HG02588 (cell line): ENCODE data around the gene NISCH.

Source experiments
- ATAC-seq: cut with Tn5 transposase; IDR thresholded peaks from one replicate; pipeline ENCODE4 v1.9.1; 2021; ENCODE audit warnings: mild to moderate bottlenecking, moderate library complexity; ENCODE audit not compliant: unreplicated experiment

Gene NISCH

DNA sequence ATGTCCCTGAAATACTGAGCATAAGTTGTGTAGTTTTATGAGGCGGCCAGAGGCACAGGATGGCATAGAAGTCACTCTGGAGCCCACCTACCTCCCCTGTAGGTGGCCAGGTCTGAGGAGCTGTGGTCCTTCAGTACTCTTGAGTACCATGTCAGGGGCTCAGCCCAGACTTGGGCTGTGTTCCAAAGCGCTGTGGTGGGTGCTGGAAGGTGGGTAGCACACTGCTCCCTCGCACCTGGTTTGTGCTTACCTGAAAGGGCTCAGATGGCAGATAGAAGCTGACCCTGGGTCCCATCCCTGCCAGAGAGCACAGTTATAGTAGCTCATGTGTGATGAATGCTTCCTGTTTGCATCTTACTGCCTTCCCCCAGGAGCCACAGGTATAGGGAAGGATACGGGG, 15.5 kb downstream of the NISCH start:
- no peak for ATAC-seq

GRCh38 chr3:52471371-52472238, 16.2 kb downstream of the NISCH start:
- ATAC-seq, result no peak

GRCh38 chr3:52472239-52473000, 17.0 kb downstream of the NISCH start:
- no peak for ATAC-seq

GRCh38 chr3:52473026-52473425, 17.6 kb downstream of the NISCH start:
- no peak for ATAC-seq

GRCh38 chr3:52477076-52477795, 21.8 kb downstream of the NISCH start:
- ATAC-seq, result no peak

DNA sequence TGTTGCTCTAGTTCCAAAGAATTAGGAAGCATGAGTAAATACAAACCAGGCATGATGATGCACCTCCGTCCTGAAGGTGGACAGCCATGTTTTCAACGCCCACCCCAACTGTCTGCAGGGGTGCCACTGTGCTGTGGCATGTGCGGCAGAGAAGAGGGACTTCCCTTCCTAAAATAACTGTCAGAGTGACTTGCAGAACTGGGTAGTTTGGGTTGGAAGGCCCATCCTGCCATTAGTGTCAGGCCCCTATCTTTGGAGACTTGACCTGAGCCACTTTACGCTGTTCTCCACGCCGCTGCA, 22.3 kb downstream of the NISCH start:
- ATAC-seq, result no peak

GRCh38 chr3:52479037-52479876, 23.9 kb downstream of the NISCH start:
- ATAC-seq, result no peak

DNA sequence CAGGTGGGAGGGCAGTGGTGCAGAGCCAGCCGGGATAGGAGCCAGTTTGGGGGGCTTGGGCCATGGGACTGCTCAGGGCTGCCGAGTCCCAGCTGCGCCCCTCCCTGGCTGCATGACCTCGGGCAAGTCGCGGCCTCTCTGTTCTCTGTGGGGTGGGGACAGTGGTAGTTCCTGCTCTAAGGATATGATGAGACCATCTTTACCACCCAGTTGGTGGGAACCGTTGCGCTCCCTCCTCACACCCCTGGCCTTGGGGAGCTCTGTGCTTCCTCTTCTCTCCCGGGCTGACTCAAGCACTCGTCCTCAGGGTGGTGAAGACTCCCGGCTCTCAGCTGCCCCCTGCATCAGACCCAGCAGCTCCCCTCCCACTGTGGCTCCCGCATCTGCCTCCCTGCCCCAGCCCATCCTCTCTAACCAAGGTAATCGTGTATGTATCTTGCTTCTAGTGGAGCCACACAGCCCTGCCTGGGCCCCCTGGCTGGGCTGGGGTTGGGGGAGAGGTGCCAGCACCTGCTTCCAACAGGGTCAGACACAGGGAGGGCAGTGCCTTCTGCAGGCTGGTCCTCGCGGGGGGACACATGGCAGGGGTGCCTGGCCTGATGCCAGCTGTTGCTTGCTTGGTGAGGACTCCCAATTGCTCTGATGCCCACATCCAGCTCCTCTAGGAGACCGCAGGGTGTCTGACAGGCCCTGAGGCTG, 24.6 kb downstream of the NISCH start:
- ATAC-seq, result no peak

GRCh38 chr3:52480768-52481715, 25.6 kb downstream of the NISCH start:
- no peak for ATAC-seq

DNA sequence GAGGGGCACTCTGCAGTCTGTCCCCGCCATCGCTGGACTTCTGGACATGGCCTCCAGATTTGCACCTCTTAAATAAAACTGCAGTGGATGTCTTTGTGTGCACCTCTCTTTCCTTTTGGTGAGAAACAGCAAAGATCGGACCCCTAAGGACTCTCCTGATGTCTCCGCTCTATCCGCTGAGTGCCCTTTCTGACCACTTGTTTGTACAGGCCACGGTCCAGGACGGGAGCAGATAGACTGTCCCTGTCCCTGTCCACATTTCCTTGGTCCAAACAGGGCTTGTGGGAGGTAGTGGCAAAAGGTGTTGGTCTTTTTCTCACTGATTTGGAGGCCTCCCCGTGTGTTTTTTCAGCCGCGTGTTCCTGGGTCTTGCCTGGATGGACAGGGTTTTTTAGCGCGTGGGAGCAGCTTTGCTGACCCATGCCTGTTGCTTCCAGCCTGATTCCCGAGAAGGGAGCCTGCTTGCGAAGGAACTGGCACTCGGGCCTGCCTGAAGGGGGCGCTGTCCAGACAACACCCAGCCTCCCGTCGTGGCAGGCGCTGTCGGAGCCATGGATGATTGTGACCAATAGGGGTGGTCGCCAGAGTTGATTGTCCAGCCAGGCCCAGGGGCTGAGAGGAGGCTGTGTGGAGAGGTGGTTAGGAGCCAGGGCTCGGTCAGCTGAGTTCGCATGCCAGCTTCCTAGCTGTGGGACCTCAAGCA, 26.6 kb downstream of the NISCH start:
- no peak for ATAC-seq

GRCh38 chr3:52483081-52483480, 27.7 kb downstream of the NISCH start:
- ATAC-seq, result no peak

DNA sequence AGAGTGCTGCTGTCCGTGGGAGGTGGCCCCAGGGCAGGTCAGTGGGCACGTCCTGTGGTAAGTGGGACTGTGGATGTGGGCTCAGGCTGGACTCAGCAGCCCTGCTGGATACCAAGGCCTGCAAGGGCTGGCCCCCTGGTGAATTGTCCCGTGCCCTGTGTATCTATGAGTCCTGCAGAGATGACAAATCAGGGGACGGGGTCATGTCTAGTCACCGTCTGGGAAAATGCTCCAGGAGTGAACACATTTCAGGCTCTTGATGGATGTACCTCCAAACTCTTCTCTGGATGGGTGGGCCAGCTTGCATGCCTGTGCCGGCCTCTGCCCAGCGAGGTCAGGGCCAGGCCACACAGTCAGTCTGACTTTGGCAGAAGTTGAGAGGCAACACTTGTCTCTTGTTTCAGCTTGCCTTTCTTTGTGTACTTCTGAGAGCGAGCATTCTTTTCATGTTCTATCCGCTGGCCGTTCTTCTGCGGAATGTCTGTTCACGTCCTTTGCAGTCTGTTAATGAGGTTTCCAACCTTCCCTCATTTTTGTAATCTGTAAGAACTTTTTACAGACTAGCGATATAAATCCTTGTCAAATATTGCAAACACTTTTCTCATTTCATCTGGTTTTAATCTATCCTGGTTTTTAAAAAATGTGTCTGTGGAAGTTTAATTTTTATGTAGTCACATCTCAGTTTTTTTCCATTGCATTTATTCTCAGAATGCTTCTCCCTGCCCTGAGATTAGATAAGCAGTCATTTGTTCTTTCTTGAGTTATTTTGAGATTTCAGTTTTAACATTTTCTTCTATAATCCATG, 28.4 kb downstream of the NISCH start:
- ATAC-seq, result no peak

GRCh38 chr3:52484680-52485461, 29.5 kb downstream of the NISCH start:
- ATAC-seq, result no peak

GRCh38 chr3:52487050-52487787, 31.8 kb downstream of the NISCH start:
- no peak for ATAC-seq

DNA sequence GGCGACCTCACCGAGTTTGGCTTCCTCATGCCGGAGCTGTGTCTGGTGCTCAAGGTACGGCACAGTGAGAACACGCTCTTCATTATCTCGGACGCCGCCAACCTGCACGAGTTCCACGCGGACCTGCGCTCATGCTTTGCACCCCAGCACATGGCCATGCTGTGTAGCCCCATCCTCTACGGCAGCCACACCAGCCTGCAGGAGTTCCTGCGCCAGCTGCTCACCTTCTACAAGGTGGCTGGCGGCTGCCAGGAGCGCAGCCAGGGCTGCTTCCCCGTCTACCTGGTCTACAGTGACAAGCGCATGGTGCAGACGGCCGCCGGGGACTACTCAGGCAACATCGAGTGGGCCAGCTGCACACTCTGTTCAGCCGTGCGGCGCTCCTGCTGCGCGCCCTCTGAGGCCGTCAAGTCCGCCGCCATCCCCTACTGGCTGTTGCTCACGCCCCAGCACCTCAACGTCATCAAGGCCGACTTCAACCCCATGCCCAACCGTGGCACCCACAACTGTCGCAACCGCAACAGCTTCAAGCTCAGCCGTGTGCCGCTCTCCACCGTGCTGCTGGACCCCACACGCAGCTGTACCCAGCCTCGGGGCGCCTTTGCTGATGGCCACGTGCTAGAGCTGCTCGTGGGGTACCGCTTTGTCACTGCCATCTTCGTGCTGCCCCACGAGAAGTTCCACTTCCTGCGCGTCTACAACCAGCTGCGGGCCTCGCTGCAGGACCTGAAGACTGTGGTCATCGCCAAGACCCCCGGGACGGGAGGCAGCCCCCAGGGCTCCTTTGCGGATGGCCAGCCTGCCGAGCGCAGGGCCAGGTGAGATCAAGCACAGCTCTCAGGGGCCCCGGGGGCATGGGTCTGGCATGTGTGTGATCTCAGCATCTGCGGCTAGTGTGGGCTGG, 32.6 kb downstream of the NISCH start:
- no peak for ATAC-seq
